Measurements from ENCODE around the gene STK38L.
A peak's percentile ranks its signal among the peaks of the same experiment; 100 is the strongest.

STK38L gene

GRCh38 chr12:27337376-27337775 is 93.3 kb downstream of the STK38L start:
- H3K4me3 ChIP-seq (ENCODE audit: low read depth, low read length), result no peak overlapping the region
- TF ChIP-seq, protein P1, sequence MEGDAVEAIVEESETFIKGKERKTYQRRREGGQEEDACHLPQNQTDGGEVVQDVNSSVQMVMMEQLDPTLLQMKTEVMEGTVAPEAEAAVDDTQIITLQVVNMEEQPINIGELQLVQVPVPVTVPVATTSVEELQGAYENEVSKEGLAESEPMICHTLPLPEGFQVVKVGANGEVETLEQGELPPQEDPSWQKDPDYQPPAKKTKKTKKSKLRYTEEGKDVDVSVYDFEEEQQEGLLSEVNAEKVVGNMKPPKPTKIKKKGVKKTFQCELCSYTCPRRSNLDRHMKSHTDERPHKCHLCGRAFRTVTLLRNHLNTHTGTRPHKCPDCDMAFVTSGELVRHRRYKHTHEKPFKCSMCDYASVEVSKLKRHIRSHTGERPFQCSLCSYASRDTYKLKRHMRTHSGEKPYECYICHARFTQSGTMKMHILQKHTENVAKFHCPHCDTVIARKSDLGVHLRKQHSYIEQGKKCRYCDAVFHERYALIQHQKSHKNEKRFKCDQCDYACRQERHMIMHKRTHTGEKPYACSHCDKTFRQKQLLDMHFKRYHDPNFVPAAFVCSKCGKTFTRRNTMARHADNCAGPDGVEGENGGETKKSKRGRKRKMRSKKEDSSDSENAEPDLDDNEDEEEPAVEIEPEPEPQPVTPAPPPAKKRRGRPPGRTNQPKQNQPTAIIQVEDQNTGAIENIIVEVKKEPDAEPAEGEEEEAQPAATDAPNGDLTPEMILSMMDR (IDR thresholded peaks at IDR 0.05; ENCODE audit: low read depth, low read length), result no peak
- in situ Hi-C loops (cut with HindIII; ENCODE audit: low sequenced_read_pairs), result no loop called here
- no peak for DNase-seq (ENCODE audit: low read depth, low spot score)

- TF ChIP-seq, protein P1 (IDR thresholded peaks at IDR 0.05; ENCODE audit: low read depth, low read length), result no peak
- no peak for DNase-seq (ENCODE audit: low read depth, low spot score)
- H3K4me3 ChIP-seq (ENCODE audit: low read depth, low read length), result no peak overlapping the region
- in situ Hi-C loops (cut with HindIII; ENCODE audit: low sequenced_read_pairs), result no loop called here
These were observed 94.4 kb downstream of the STK38L start for GRCh38 chr12:27338473-27338872.

- in situ Hi-C loops (cut with HindIII; ENCODE audit: low sequenced_read_pairs), result no loop called here
- no peak overlapping the region for H3K4me3 ChIP-seq (ENCODE audit: low read depth, low read length)
- TF ChIP-seq, protein P1 (IDR thresholded peaks at IDR 0.05; ENCODE audit: low read depth, low read length), result no peak
- peak; percentile 21 for DNase-seq (ENCODE audit: low read depth, low spot score)
These were observed 96.9 kb downstream of the STK38L start for GRCh38 chr12:27340971-27341370.

- TF ChIP-seq, protein P1 (IDR thresholded peaks at IDR 0.05; ENCODE audit: low read depth, low read length), result no peak
These were observed 98.5 kb downstream of the STK38L start for GRCh38 chr12:27342536-27342935.

GRCh38 chr12:27343255-27344000 is 99.3 kb downstream of the STK38L start:
- TF ChIP-seq, protein P1 (IDR thresholded peaks at IDR 0.05; ENCODE audit: low read depth, low read length), result no peak
- in situ Hi-C loops (cut with HindIII; ENCODE audit: low sequenced_read_pairs), result no loop called here

More at GRCh38 chr12:27342536-27342935, 98.5 kb downstream of the STK38L start:
- H3K4me3 ChIP-seq (ENCODE audit: low read depth, low read length), result no peak overlapping the region
- in situ Hi-C loops (cut with HindIII; ENCODE audit: low sequenced_read_pairs), result no loop called here
- DNase-seq (ENCODE audit: low read depth, low spot score), result peak; percentile 34

GRCh38 chr12:27344246-27344645 is 100.2 kb downstream of the STK38L start:
- DNase-seq (ENCODE audit: low read depth, low spot score), result no peak
- in situ Hi-C loops (cut with HindIII; ENCODE audit: low sequenced_read_pairs), result no loop called here
- no peak overlapping the region for H3K4me3 ChIP-seq (ENCODE audit: low read depth, low read length)
- TF ChIP-seq, protein P1 (IDR thresholded peaks at IDR 0.05; ENCODE audit: low read depth, low read length), result no peak

More at GRCh38 chr12:27343255-27344000, 99.3 kb downstream of the STK38L start:
- H3K4me3 ChIP-seq (ENCODE audit: low read depth, low read length), result no peak overlapping the region
- peak; percentile 90 for DNase-seq (ENCODE audit: low read depth, low spot score)
